ENCODE data around the gene TRPM5. TPM values are rescaled to one million over a fixed set of nuclear protein-coding genes. Genes with fewer than 3 reads are reported as not detected.
A peak's percentile ranks its signal among the peaks of the same experiment; 100 is the strongest.

Gene TRPM5
- total and polyA plus RNA-seq, 7 donors = 0.60 to 2.8 TPM; not detected in 5

- intact Hi-C loops (cut with DNase I) = no loop called here
- Histone ChIP-seq H3K27me3 (peaks cover 0 to 17% (median 0%) of the 10 kb centered on the region in 3 donors), H3K4me1 (no peaks in the 10 kb centered on the region), H3K36me3 (no peaks in the 10 kb centered on the region), H3K9me3 (no peaks in the 10 kb centered on the region), H3K4me3 (no peak overlapping the region), H3K27ac (no peak overlapping the region)
- WGBS, 2 donors = 92 to 94% methylated on average over 22 of the region's 22 CpGs
- no peak for DNase-seq
- TF ChIP-seq POLR2A (IDR thresholded peaks at IDR 0.05) (no peak), CTCF (IDR thresholded peaks at IDR 0.05) (no peak), EP300 (IDR thresholded peaks at IDR 0.05) (no peak), POLR2AphosphoS5 (IDR thresholded peaks at IDR 0.05) (no peak)
Observed at GRCh38 chr11:2433106-2433925, 11.0 kb downstream of the TRPM5 start.

- Histone ChIP-seq H3K4me1 (no peaks in the 10 kb centered on the region), H3K36me3 (no peaks in the 10 kb centered on the region), H3K9me3 (no peaks in the 10 kb centered on the region), H3K27me3 (peaks cover 0 to 17% (median 0%) of the 10 kb centered on the region in 3 donors), H3K4me3 (no peak overlapping the region), H3K27ac (no peak overlapping the region)
- no peak for DNase-seq
- no peak for TF ChIP-seq POLR2A (IDR thresholded peaks at IDR 0.05)
- no peak for TF ChIP-seq POLR2AphosphoS5 (IDR thresholded peaks at IDR 0.05)
- TF ChIP-seq EP300 (IDR thresholded peaks at IDR 0.05) = no peak
- 87 to 95% methylated on average over 13 of the region's 13 CpGs for WGBS, 2 donors
- intact Hi-C loops (cut with DNase I) = no loop called here
Observed at GRCh38 chr11:2432628-2433071, 11.7 kb downstream of the TRPM5 start.

DNA sequence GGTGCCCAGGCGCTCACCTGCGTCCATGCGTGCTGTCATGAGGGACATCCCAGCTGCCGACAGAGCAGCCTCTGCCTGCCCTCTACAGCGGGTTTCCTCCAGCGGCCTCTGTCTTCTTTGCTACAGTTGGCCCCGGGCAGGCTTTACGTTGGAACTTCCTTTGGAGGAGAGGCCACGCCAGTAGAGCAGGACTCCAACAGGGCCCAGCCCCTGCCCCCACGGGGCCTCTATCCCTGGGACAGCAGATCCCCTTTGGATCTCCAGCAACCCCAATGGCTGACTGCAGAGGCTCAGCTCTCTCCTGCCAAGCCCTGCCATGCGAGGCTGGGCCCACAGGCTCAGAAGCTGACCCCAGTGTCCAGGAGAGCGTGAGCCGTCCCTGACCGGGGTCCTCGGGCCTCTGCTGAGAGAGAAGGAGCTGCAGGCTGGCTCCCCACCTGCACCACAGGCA, 12.1 kb downstream of the TRPM5 start:
- no peak overlapping the region for H3K4me3 ChIP-seq
- no peak for DNase-seq
- no peak overlapping the region for H3K27ac ChIP-seq
- intact Hi-C loops (cut with DNase I) = no loop called here
- no peaks in the 10 kb centered on the region for H3K4me1 ChIP-seq
- WGBS, 2 donors = 80 to 84% methylated on average over 15 of the region's 15 CpGs
- TF ChIP-seq POLR2AphosphoS5 (IDR thresholded peaks at IDR 0.05) (no peak), EP300 (IDR thresholded peaks at IDR 0.05) (no peak), POLR2A (IDR thresholded peaks at IDR 0.05) (no peak), CTCF (IDR thresholded peaks at IDR 0.05) (no peak)
- no peaks in the 10 kb centered on the region for H3K36me3 ChIP-seq
- no peaks in the 10 kb centered on the region for H3K9me3 ChIP-seq
- peaks cover 0 to 13% (median 0%) of the 10 kb centered on the region in 3 donors for H3K27me3 ChIP-seq

GRCh38 chr11:2431395-2431794, 12.9 kb downstream of the TRPM5 start:
- no peak for TF ChIP-seq POLR2A (IDR thresholded peaks at IDR 0.05)
- no peak for TF ChIP-seq CTCF (IDR thresholded peaks at IDR 0.05)
- TF ChIP-seq EP300 (IDR thresholded peaks at IDR 0.05) = no peak
- no peak for TF ChIP-seq POLR2AphosphoS5 (IDR thresholded peaks at IDR 0.05)
- intact Hi-C loops (cut with DNase I) = no loop called here
- Histone ChIP-seq H3K4me1 (no peaks in the 10 kb centered on the region), H3K9me3 (no peaks in the 10 kb centered on the region), H3K4me3 (no peak overlapping the region), H3K27me3 (peaks cover 0 to 6% (median 0%) of the 10 kb centered on the region in 3 donors), H3K27ac (no peak overlapping the region), H3K36me3 (no peaks in the 10 kb centered on the region)
- no peak for DNase-seq
- 93% methylated on average over 1 of the region's 1 CpG for WGBS, 2 donors

DNA sequence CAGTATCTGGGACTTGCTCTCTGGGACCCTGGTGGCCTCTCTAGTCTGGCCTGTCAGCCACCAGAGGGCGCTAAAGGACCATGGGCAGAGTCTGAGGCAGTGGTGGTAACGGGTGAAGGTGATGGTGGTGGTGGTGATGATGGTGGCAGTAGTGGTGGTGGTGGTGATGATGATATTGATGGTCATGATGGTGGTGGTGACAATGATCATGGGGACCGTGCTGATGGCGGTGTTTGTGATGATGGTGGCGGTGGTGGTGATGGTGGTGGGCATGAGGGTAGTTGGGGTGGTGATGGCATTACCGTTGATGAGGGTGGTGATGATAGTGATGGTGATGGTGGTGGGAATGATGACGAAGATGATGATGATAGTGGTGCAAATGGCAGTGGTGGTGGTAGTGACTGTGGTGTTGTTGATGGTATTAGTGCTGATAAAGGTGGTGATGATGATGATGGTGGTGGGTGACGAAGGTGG, 16.0 kb downstream of the TRPM5 start:
- H3K27ac ChIP-seq = no peak overlapping the region
- intact Hi-C loops (cut with DNase I) = loop anchor here (2.0 kb wide), 1 partner anchor 102 kb away; no protein-coding TSS in a partner anchor
- no peak overlapping the region for H3K4me3 ChIP-seq
- no peaks in the 10 kb centered on the region for H3K9me3 ChIP-seq
- no peak for DNase-seq
- 56 to 64% methylated on average over 8 of the region's 8 CpGs for WGBS, 2 donors
- H3K27me3 ChIP-seq = no peaks in the 10 kb centered on the region
- H3K4me1 ChIP-seq = no peaks in the 10 kb centered on the region
- no peak for TF ChIP-seq POLR2A (IDR thresholded peaks at IDR 0.05)
- no peak for TF ChIP-seq EP300 (IDR thresholded peaks at IDR 0.05)
- TF ChIP-seq CTCF (IDR thresholded peaks at IDR 0.05) = peak; percentile 19 to 82 (median 67)
- no peak for TF ChIP-seq POLR2AphosphoS5 (IDR thresholded peaks at IDR 0.05)
- no peaks in the 10 kb centered on the region for H3K36me3 ChIP-seq

Data from sigmoid colon (tissue), 7 donors.